ENCODE measurements around the gene GATA2.

DNA sequence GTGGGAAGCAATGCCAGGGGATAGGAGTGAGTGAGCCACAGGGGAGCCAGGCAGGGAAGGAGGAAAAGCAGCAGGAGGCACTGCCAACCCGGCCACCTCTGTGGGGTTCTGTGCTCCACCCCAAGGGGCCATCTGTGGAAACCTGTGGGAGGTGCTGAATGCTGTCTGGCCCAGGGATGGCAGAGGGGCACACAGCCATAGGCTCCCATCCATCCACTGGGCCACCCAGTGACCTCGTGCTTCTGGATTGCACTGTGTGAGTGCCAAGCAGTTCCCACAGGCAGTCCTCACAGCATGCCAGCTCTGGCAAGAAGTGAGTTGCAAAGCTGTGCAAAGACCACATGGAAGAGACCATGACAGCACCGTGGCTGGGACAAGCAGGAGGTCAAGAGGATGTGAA, 53.8 kb downstream of the GATA2 start:
- TF ChIP-seq, protein P1, sequence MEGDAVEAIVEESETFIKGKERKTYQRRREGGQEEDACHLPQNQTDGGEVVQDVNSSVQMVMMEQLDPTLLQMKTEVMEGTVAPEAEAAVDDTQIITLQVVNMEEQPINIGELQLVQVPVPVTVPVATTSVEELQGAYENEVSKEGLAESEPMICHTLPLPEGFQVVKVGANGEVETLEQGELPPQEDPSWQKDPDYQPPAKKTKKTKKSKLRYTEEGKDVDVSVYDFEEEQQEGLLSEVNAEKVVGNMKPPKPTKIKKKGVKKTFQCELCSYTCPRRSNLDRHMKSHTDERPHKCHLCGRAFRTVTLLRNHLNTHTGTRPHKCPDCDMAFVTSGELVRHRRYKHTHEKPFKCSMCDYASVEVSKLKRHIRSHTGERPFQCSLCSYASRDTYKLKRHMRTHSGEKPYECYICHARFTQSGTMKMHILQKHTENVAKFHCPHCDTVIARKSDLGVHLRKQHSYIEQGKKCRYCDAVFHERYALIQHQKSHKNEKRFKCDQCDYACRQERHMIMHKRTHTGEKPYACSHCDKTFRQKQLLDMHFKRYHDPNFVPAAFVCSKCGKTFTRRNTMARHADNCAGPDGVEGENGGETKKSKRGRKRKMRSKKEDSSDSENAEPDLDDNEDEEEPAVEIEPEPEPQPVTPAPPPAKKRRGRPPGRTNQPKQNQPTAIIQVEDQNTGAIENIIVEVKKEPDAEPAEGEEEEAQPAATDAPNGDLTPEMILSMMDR (IDR thresholded peaks at IDR 0.05; ENCODE audit: low read depth, low read length), result no peak
- TF ChIP-seq POLR2A (IDR thresholded peaks at IDR 0.05; ENCODE audit: extremely low read depth, insufficient read length), result no peak
- TF ChIP-seq, protein P2, sequence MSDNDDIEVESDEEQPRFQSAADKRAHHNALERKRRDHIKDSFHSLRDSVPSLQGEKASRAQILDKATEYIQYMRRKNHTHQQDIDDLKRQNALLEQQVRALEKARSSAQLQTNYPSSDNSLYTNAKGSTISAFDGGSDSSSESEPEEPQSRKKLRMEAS (IDR thresholded peaks at IDR 0.05; ENCODE audit: low read depth, low read length), result no peak

All from NB4 (cell line).